Erythroblast (primary cell): Measurements from ENCODE around the gene SYDE1.

ENCODE experiments used
- GATA1 ChIP-seq: IDR thresholded peaks from 2 replicates; pipeline ENCODE4 v1.6.1; 2011; ENCODE audit warnings: low read depth, mild to moderate bottlenecking, control low read depth, low read length, moderate library complexity
- POLR2A ChIP-seq: IDR thresholded peaks from 2 replicates; pipeline ENCODE4 v1.6.1; 2011; ENCODE audit warnings: mild to moderate bottlenecking, low read length

DNA sequence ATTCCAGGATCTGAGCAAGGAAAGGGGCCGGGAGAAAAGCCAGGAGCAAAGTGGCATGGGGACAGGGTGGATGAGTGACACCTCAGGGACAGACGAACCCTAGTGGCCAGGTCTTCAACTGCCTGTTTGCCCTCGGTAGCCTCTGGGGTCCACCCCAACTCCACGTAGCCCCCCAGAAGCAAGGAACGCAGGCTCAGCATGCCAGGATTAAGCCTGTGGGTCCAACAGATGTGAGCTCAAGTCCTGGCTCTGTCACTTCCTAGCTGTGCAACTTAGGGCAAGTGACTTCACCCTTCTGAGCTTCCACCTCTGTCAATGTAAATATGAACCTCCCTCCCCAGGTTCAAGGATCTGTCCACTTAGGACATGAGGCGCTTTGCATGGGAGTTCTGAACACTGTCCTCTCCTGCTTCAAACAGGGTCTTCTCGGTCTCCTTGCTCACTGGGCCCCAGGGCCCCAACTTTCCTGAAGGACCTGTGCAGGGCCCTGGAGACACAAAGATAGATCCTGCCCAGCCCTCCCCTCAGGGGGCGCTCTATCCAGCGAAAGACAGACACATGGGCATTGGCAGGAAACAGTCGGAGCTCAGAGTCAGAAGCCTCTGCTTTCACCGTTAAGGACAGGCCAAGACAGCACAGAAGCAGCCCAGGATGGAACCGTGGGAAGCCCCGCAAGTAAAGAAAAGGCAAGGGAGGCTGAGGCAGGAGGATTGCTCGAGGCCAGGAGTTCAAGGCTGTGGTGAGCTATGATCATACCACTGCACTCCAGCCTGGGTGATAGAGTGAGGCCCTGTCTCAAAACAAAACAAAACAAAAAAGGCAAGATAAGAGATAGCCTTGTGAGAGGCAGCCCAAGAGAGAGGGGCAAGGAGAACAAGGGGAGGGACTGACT, 13.2 kb downstream of the SYDE1 start:
- TF ChIP-seq POLR2A (no peak), GATA1 (no peak)
